H1 (cell line): ENCODE results near the gene CIBAR2.

Experiments
- CEBPB ChIP-seq: IDR thresholded peaks from 2 replicates; pipeline ENCODE4 v1.6.1; 2012; ENCODE audit warnings: low read depth, low read length
- EP300 ChIP-seq, 2 experiments: IDR thresholded peaks; 1 replicate in 1 of 2; 2 replicates in 1 of 2; pipeline ENCODE4 v1.6.1; 2011 to 2012; ENCODE audit warnings: low read depth in 2 of 2, low read length in 2 of 2, mild to moderate bottlenecking in 2 of 2, borderline replicate concordance in 1 of 2, inconsistent platforms in 1 of 2, moderate library complexity in 1 of 2
- GTF2F1 ChIP-seq: IDR thresholded peaks from 2 replicates; pipeline ENCODE4 v1.6.1; 2012; ENCODE audit warnings: low read depth, low read length, improper control_type of control experiment, borderline replicate concordance
- POLR2A ChIP-seq, 2 experiments: IDR thresholded peaks; 1 replicate in 1 of 2; 2 replicates in 1 of 2; pipeline ENCODE4 v1.6.1; 2011; ENCODE audit warnings: low read depth in 2 of 2, low read length in 2 of 2, mild to moderate bottlenecking in 2 of 2; ENCODE audit errors: control extremely low read depth in 1 of 2
- RNF2 ChIP-seq: fragments of 200-900, 300-1000 bp; sonication (generic); IDR thresholded peaks from 2 replicates; pipeline ENCODE4 v1.7.1; 2016; ENCODE audit warnings: borderline replicate concordance, low read depth, mild to moderate bottlenecking, antibody characterized with exemption, low read length; ENCODE audit not compliant: poor library complexity, severe bottlenecking; ENCODE audit errors: missing control alignments
- RXRA ChIP-seq: IDR thresholded peaks from 2 replicates; pipeline ENCODE4 v1.6.1; 2011; ENCODE audit warnings: low read depth, mild to moderate bottlenecking, low read length, moderate library complexity; ENCODE audit not compliant: insufficient read depth
- SAP30 ChIP-seq: fragments of 300-600 bp; sonication (generic); IDR thresholded peaks from 2 replicates; pipeline ENCODE4 v1.7.1; 2012; ENCODE audit warnings: low read length, moderate library complexity, mild to moderate bottlenecking, inconsistent platforms; ENCODE audit not compliant: insufficient read depth, insufficient replicate concordance
- TAF1 ChIP-seq: IDR thresholded peaks from 2 replicates; pipeline ENCODE4 v1.6.1; 2011; ENCODE audit warnings: mild to moderate bottlenecking, low read depth, low read length
- TF ChIP-seq, protein P1 (sequence below): IDR thresholded peaks from 2 replicates; pipeline ENCODE4 v1.6.1; 2011; ENCODE audit warnings: low read depth, mild to moderate bottlenecking, low read length; ENCODE audit not compliant: insufficient read depth
- TF ChIP-seq, protein P2 (sequence below), 3 experiments: IDR thresholded peaks; 1 replicate in 2 of 3; 2 replicates in 1 of 3; pipeline versions ENCODE4 v1.5.1 to v1.6.1; 2011; ENCODE audit warnings: low read length in 3 of 3, mild to moderate bottlenecking in 3 of 3, inconsistent platforms in 2 of 3, low read depth in 1 of 3, moderate library complexity in 1 of 3; ENCODE audit not compliant: insufficient read depth in 1 of 3; ENCODE audit errors: control extremely low read depth in 1 of 3
- TF ChIP-seq, protein P3 (sequence below): IDR thresholded peaks from 2 replicates; pipeline ENCODE4 v1.6.1; 2012; ENCODE audit warnings: inconsistent platforms

DNA sequence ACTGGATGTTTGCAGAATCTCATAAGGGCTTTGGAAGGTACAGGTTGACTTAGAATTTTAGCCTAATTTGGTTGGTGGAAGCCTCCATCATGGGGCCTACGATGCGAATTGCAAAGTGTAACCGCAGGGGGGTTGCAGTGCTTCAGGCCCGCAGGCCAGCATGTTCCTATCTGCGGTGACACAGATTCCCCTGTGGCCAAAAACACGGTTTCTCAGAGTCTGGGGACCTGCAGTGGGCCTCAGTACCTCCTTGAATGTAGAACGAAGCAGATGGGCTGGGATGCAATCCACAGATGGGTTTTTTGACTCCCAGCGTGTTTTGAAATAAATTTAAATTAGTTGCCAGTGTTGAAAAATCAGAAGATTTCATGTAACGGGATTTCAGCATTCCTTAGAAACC lies 49.9 kb downstream of the CIBAR2 start:
- TF ChIP-seq EP300 (IDR thresholded peaks at IDR 0.05; ENCODE audit: borderline replicate concordance in 1 of 2, low read depth in 2 of 2, low read length in 2 of 2): no peak
- TF ChIP-seq, protein P1, sequence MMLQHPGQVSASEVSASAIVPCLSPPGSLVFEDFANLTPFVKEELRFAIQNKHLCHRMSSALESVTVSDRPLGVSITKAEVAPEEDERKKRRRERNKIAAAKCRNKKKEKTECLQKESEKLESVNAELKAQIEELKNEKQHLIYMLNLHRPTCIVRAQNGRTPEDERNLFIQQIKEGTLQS: no peak
- TF ChIP-seq POLR2A (IDR thresholded peaks at IDR 0.05; ENCODE audit: control extremely low read depth in 1 of 2, low read depth in 2 of 2, low read length in 2 of 2): no peak
- TF ChIP-seq TAF1: no peak
- no peak for TF ChIP-seq CEBPB
- TF ChIP-seq, protein P2, sequence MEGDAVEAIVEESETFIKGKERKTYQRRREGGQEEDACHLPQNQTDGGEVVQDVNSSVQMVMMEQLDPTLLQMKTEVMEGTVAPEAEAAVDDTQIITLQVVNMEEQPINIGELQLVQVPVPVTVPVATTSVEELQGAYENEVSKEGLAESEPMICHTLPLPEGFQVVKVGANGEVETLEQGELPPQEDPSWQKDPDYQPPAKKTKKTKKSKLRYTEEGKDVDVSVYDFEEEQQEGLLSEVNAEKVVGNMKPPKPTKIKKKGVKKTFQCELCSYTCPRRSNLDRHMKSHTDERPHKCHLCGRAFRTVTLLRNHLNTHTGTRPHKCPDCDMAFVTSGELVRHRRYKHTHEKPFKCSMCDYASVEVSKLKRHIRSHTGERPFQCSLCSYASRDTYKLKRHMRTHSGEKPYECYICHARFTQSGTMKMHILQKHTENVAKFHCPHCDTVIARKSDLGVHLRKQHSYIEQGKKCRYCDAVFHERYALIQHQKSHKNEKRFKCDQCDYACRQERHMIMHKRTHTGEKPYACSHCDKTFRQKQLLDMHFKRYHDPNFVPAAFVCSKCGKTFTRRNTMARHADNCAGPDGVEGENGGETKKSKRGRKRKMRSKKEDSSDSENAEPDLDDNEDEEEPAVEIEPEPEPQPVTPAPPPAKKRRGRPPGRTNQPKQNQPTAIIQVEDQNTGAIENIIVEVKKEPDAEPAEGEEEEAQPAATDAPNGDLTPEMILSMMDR (IDR thresholded peaks at IDR 0.05; ENCODE audit: control extremely low read depth in 1 of 3, insufficient read depth in 1 of 3, low read depth in 1 of 3, low read length in 3 of 3): no peak
- no peak for TF ChIP-seq SAP30
- TF ChIP-seq GTF2F1: no peak
- no peak for TF ChIP-seq RNF2
- TF ChIP-seq, protein P3, sequence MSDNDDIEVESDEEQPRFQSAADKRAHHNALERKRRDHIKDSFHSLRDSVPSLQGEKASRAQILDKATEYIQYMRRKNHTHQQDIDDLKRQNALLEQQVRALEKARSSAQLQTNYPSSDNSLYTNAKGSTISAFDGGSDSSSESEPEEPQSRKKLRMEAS: no peak
- no peak for TF ChIP-seq RXRA
